ENCODE measurements around the gene NUP88. TPM values are rescaled to one million over a fixed set of nuclear protein-coding genes. Genes with fewer than 3 reads are reported as not detected.

The NUP88 gene
- total RNA-seq = 39.2 and 48.9 TPM in 2 replicates

GRCh38 chr17:5419356-5419958, at the start of gene NUP88:
Gene NUP88 (minus strand): TSS chr17:5419662. CDS start chr17:5419650, 12 bp downstream.

DNA sequence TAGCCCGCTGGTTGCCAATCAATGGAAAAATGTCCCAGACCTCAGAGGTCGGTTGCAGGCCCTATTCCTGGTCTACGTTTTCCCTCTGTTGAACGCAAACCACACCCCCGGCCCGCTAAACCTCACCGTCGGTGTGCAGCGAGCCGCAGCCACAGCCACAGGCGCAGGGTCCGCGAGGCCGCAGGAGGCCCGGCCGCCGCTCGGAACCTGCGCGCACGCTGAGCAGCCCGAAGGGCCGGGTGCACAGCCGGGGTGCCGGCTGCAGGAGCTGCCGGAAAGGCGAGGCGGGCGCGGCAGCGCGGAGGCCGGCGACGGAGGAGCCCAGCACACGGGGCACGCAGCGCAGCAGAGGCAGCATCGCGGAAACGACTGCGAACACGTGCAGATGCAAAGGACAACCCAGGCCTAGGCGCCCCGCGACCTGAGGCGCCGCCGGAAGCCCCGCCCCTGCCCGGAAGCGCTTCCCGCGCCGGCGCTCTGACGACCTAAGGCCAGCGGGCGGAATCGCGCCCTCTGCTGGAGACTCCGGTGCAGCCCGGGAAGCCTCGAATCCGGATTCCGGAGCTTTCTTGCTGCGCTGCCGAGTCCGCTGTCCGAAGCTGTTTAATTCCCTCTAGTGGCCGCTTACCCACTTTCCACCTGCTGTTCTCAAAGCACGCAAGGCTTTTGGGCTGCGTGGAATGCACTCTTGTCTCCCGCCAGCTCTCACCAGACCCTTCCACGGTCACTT, 19.4 kb upstream of the NUP88 start, which contains the start of gene C1QBP:
Gene C1QBP (minus strand): TSS at position 440 of the 730 bp plus-strand sequence. CDS start 82 bp downstream, at position 358.

GRCh38 chr17:5419959-5420653, 644 bp upstream of the NUP88 start, which contains the start of gene RPAIN:
Gene RPAIN (plus strand): TSS chr17:5420182. CDS start chr17:5420211, 29 bp downstream.

Other genes with a start within 250 kb of the NUP88 start
- gene ZNF594, start 227.8 kb downstream of the NUP88 start, total RNA-seq = 4.8 and 6.5 TPM in 2 replicates
- not detected in 2 replicates for gene SCIMP, start 184.8 kb downstream of the NUP88 start, total RNA-seq
- 36.7 and 39.2 TPM in 2 replicates for gene RABEP1, start 137.4 kb downstream of the NUP88 start, total RNA-seq
- 45.2 and 46.5 TPM in 2 replicates for gene RPAIN, start 520 bp upstream of the NUP88 start, total RNA-seq
- gene C1QBP, start 19.5 kb upstream of the NUP88 start, total RNA-seq = 131 and 157 TPM in 2 replicates
- gene DHX33, start 49.3 kb upstream of the NUP88 start, total RNA-seq = 7.3 and 8.0 TPM in 2 replicates
- gene DERL2, start 66.5 kb upstream of the NUP88 start, total RNA-seq = 16.9 and 20.2 TPM in 2 replicates
- 5.8 and 9.1 TPM in 2 replicates for gene MIS12, start 66.9 kb upstream of the NUP88 start, total RNA-seq
- 22.2 and 38.1 TPM in 2 replicates for gene NLRP1, start 164.8 kb upstream of the NUP88 start, total RNA-seq